Measurements from ENCODE around the gene ZCCHC24. TPM values are rescaled to one million over a fixed set of nuclear protein-coding genes. Genes with fewer than 3 reads are reported as not detected.

ZCCHC24 gene
- total RNA-seq, 2 experiments from 2014 or later = 0.53 to 0.75 TPM

DNA sequence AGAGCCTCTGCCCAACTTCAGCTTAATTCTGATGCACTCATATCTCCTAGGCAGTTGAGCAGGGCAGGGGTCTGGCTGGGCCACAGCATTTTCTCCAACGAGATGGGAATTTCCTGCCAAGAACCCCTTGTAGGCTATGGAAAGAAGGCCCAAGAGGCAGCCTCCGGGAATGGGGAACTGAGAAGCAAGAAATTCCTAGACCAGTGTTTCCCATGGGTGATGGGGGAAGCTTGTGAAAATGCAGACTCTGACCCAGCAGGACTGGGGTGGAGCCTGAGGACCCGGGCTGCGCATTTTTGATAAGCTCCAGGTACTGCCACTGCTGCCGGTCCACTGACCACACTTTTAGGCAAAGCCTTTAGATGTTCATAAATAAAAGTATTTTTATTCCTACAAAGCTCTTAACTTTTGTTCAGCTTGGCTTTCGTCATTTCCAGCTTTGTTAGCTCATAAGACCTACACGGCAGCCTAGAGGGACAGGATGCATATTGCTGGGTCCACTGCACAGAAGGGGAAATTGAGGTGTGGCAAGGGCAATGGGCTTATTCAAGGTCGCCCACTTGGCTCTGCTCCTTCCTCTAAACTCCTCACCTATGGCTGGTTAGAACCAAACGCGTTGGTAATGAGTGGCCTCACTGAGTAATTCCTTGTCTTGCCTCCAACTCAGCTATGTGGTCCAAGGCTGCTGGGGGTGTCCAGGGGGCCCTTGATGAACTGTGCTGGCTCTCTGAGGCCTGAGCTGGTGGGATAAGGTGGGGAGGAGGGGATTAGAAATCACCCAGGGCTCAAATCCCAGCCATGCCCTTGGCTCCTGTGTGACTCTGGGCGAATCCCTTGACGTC lies 29.5 kb downstream of the ZCCHC24 start:
- H3K27me3 Mint-ChIP-seq = no peaks in the 10 kb centered on the region
- POLR2A ChIA-PET = interaction anchor here (0.6 kb wide), 1 partner anchor 714 kb away, joined by 3 read pairs; no protein-coding TSS in a partner anchor
- no peak overlapping the region for H3K4me3 Mint-ChIP-seq
- H3K27ac Mint-ChIP-seq = no peak overlapping the region
- intact Hi-C loops (cut with DNase I, micrococcal nuclease) = no loop called here
- no peak for DNase-seq
- H3K36me3 Mint-ChIP-seq (ENCODE audit: low read depth) = no peaks in the 10 kb centered on the region
- H3K9me3 Mint-ChIP-seq (ENCODE audit: low read depth) = no peaks in the 10 kb centered on the region
- CTCF ChIA-PET = interaction anchor here (0.5 to 1.2 kb wide), 3 partner anchors 9 to 557 kb away, joined by 3 read pairs; no protein-coding TSS in a partner anchor
- peaks cover 6% of the 10 kb centered on the region for H3K4me1 Mint-ChIP-seq
- no peak for ATAC-seq

DNA sequence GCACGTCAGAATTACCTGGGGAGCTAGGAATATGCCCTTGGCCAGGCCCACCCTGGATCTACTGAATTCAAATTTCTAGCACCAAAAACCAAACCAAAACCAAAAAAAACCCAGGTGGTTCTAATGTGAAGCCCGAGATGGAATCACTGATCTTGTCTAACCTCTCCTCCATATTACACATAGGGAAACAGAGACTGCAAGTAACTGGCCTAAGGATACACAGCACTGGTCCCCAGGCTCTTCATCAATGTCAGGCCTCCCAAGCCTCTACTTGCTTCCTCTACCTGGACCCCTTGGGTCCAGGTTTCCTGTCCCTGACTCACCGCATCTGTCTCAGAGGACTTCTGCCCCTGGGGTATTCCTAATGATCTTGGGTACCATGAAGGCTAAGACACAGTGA lies 30.7 kb downstream of the ZCCHC24 start:
- ATAC-seq (no peak), DNase-seq (no peak)
- H3K36me3 Mint-ChIP-seq (ENCODE audit: low read depth) = no peaks in the 10 kb centered on the region
- H3K4me1 Mint-ChIP-seq = peaks cover 6% of the 10 kb centered on the region
- H3K27me3 Mint-ChIP-seq = no peaks in the 10 kb centered on the region
- no peak overlapping the region for H3K4me3 Mint-ChIP-seq
- ChIA-PET POLR2A (no interaction called here), CTCF (interaction anchor here (0.7 to 1.0 kb wide), 3 partner anchors 40 to 217 kb away, joined by 3 read pairs; no protein-coding TSS in a partner anchor)
- no peaks in the 10 kb centered on the region for H3K9me3 Mint-ChIP-seq (ENCODE audit: low read depth)
- intact Hi-C loops (cut with DNase I, micrococcal nuclease) = no loop called here
- no peak overlapping the region for H3K27ac Mint-ChIP-seq

DNA sequence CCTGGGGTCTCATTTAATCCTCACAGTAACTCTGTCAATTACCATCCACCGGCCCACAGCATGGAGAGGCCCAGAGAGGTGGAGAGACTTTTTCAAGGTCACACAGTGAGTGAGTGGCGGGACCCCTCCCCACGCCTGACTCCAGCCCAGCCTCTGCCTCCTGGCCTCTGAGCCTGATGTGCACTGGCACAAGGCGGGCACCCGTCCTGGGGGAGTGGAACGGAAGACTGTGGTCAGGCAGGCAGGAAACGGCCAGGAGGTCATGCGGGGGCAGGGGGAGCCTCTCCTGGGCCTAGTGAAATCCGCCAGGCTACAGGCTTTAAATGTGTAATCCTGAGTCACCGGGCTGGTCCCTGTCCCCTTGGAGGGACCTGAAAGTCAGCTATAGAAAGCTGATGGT lies 32.2 kb downstream of the ZCCHC24 start:
- H3K27me3 Mint-ChIP-seq = no peaks in the 10 kb centered on the region
- POLR2A ChIA-PET = no interaction called here
- no peak overlapping the region for H3K4me3 Mint-ChIP-seq
- H3K9me3 Mint-ChIP-seq (ENCODE audit: low read depth) = no peaks in the 10 kb centered on the region
- H3K4me1 Mint-ChIP-seq = peaks cover 6% of the 10 kb centered on the region
- CTCF ChIA-PET = no interaction called here
- DNase-seq (peak; percentile 53), ATAC-seq (peak; percentile 83)
- H3K27ac Mint-ChIP-seq = no peak overlapping the region
- intact Hi-C loops (cut with DNase I, micrococcal nuclease) = no loop called here
- H3K36me3 Mint-ChIP-seq (ENCODE audit: low read depth) = no peaks in the 10 kb centered on the region

DNA sequence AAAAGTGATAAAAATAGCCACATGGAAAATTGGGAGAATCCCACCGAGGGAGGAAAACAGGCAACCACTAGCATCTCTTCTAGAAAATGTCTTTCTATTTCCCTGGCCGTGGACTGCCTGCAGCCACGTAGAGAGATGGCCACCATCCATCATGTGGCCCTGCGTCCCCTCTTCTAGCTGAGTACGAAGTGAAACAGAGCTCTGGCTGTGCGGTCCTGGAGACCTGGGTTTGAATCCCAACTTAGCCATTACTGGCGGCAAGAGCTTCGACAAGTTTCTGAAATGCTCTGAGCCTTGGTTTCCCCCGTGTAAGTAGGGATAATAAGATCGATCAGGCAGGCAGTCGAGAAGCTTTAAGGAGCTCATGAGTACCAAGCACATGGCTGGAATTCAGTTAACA lies 32.9 kb downstream of the ZCCHC24 start:
- Mint-ChIP-seq H3K27ac (no peak overlapping the region), H3K36me3 (ENCODE audit: low read depth) (no peaks in the 10 kb centered on the region), H3K27me3 (no peaks in the 10 kb centered on the region), H3K4me1 (peaks cover 6% of the 10 kb centered on the region), H3K9me3 (ENCODE audit: low read depth) (no peaks in the 10 kb centered on the region), H3K4me3 (no peak overlapping the region)
- DNase-seq (no peak), ATAC-seq (no peak)
- POLR2A ChIA-PET = no interaction called here
- CTCF ChIA-PET = interaction anchor here (0.8 to 1.0 kb wide), 2 partner anchors 13 kb away, joined by 5 read pairs; no protein-coding TSS in a partner anchor
- intact Hi-C loops (cut with DNase I, micrococcal nuclease) = no loop called here

DNA sequence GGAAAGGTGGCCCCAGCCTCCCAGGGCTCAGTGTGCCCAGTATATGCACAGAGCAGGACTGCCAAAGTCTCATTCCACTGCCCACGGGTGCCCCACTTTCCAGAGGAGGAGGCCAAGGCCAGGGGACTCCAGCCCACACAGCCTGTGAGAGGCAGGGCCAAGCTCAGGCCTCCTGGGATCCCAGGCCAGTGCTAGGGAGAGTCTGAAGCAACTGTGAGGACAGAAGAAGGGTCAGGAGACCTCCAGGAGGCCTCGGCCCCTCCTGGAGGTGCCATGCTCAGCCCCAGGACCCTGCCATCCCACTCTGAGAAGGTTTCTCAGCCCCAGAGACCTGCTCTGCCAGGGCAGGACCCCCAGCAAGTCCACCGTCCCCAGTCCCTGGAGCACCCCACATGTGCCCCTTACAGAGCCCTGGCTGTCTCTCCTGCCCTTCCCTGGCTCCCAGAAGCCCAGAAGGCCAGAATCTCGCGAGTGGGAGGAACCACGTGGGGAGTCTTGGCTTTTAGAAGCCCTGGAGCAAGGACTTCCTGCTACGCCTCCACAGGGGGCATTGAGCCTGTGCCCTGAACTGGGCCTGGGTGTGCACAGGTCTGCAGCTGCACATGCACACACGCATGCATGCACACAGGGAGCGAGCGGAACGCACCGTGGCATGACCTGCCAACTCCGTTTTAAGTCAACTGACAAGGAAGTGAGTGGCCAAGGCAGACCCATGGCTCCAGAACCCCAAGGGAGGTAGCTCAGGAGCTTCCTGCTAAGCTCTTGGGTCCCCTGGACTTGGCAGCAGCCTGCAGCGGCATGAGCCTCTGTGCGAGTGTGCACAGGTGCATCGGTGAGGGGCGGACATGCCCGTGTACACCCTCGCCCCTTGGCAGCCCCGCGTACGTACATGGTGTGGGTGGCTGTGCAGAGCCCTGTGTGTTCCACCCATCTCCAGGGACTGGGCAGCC lies 33.6 kb downstream of the ZCCHC24 start:
- ChIA-PET CTCF (interaction anchor here (0.8 to 1.0 kb wide), 2 partner anchors 13 to 14 kb away, joined by 5 read pairs; no protein-coding TSS in a partner anchor), POLR2A (no interaction called here)
- no peaks in the 10 kb centered on the region for H3K36me3 Mint-ChIP-seq (ENCODE audit: low read depth)
- no peak overlapping the region for H3K4me3 Mint-ChIP-seq
- H3K9me3 Mint-ChIP-seq (ENCODE audit: low read depth) = no peaks in the 10 kb centered on the region
- peaks cover 6% of the 10 kb centered on the region for H3K4me1 Mint-ChIP-seq
- intact Hi-C loops (cut with DNase I, micrococcal nuclease) = no loop called here
- no peaks in the 10 kb centered on the region for H3K27me3 Mint-ChIP-seq
- H3K27ac Mint-ChIP-seq = no peak overlapping the region
- ATAC-seq (no peak), DNase-seq (no peak)

DNA sequence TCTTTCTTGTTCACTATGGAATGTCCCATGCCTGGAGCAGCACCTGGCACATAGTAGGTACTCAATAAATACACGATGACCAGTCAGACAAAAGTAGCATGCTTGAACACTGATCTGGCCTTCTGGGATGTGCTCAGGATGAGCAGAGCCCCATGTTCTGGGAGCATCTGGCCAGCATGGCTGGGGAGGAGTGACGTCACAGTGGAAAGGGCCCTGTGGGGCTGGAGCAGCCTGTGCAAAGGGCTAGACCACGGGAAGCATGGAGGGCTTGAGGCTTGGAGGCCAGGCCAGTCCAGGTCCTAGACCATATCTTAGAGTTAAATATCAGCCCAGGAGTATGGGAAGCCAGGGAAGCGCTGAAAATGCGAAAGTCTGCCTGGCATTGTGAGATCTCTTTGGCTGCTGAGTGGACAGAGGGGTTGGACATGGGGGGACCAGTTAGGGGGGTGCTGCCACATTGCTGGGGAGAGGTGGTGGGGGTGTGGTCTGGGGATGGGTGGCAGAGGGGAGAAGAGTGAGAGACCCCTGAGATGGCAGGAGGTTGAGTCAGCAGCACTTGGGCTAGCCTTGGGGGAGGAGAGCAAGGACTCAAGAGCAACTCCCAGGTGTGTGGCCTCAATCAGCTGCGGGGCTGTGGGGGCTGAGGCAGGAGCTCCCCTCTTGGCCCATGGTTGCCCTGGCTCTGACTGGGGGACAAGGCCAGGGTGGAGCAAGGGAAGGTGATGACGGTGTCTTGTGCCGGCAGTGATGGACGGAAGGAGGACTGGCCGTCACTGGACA lies 34.9 kb downstream of the ZCCHC24 start:
- no peak overlapping the region for H3K27ac Mint-ChIP-seq
- intact Hi-C loops (cut with DNase I, micrococcal nuclease) = no loop called here
- ATAC-seq = no peak
- CTCF ChIA-PET = no interaction called here
- POLR2A ChIA-PET = no interaction called here
- no peaks in the 10 kb centered on the region for H3K9me3 Mint-ChIP-seq (ENCODE audit: low read depth)
- no peak overlapping the region for H3K4me3 Mint-ChIP-seq
- no peaks in the 10 kb centered on the region for H3K36me3 Mint-ChIP-seq (ENCODE audit: low read depth)
- peaks cover 6% of the 10 kb centered on the region for H3K4me1 Mint-ChIP-seq
- H3K27me3 Mint-ChIP-seq = no peaks in the 10 kb centered on the region
- DNase-seq = no peak

DNA sequence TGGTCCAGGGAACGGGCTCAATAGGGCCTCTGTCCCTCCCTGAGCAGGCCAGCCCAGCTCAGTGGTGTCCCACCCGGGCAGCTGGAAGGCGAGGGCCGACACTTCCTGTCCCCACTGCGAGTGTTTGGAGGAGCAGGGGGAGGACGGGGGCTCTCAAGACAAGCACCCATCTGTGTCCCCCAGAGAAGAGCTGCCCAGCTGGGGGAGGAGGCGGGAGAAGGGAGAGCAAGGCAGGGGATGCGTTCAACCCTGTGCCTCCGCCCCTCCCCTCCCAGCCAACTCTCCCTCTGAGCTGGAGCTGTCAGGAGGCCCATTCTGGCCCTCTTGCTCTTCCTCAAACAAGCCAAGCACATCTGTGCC lies 35.7 kb downstream of the ZCCHC24 start:
- no peak for DNase-seq

DNA sequence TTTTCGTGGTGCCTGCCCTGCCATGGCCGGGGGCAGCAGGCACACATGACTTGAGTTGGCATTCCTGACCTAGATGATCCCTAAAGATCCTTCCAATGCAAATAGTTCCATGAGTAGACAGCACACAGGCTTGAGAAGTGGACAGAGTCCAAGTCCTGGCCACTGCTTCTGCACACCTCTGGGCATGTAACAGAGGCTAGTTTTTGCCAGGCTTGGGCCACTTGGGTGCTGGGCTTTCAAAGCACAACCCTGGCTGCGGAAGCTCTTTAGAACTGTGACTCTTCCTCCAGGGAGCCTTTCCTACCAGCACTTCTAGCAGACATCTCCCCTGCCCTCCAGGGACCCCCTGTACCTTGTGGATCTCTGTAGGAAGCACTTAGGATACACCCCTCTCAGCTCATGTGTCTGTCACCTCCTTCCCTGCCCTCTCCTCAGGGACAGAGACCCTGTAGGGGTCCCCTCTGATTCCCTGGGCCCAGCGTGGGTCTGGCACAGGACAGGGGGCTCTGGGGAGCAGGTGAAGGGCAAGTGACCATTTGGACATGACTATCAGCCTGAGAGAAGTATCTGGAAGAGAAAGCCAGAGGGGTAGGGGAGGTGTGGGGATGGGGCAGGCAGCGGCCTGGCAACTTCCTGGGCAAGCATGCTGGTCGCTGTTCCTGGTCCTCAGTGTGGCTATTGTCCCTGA lies 36.2 kb downstream of the ZCCHC24 start:
- no peak for DNase-seq
- H3K36me3 Mint-ChIP-seq (ENCODE audit: low read depth) = no peaks in the 10 kb centered on the region
- H3K27ac Mint-ChIP-seq = no peak overlapping the region
- intact Hi-C loops (cut with DNase I, micrococcal nuclease) = no loop called here
- no peak overlapping the region for H3K4me3 Mint-ChIP-seq
- POLR2A ChIA-PET = no interaction called here
- peaks cover 2% of the 10 kb centered on the region for H3K27me3 Mint-ChIP-seq
- no peak for ATAC-seq
- H3K9me3 Mint-ChIP-seq (ENCODE audit: low read depth) = no peaks in the 10 kb centered on the region
- H3K4me1 Mint-ChIP-seq = peaks cover 6% of the 10 kb centered on the region
- CTCF ChIA-PET = interaction anchor here (0.9 to 2.8 kb wide), 3 partner anchors 14 to 35 kb away, joined by 3 to 18 read pairs (median 3); no protein-coding TSS in a partner anchor

More for the DNA sequence above, 35.7 kb downstream of the ZCCHC24 start:
- Mint-ChIP-seq H3K9me3 (ENCODE audit: low read depth) (no peaks in the 10 kb centered on the region), H3K4me3 (no peak overlapping the region), H3K27ac (no peak overlapping the region), H3K4me1 (peaks cover 6% of the 10 kb centered on the region), H3K27me3 (no peaks in the 10 kb centered on the region), H3K36me3 (ENCODE audit: low read depth) (no peaks in the 10 kb centered on the region)
- no peak for ATAC-seq
- intact Hi-C loops (cut with DNase I, micrococcal nuclease) = no loop called here
- POLR2A ChIA-PET = no interaction called here
- CTCF ChIA-PET = interaction anchor here (2.8 kb wide), 1 partner anchor 36 kb away, joined by 18 read pairs; no protein-coding TSS in a partner anchor

DNA sequence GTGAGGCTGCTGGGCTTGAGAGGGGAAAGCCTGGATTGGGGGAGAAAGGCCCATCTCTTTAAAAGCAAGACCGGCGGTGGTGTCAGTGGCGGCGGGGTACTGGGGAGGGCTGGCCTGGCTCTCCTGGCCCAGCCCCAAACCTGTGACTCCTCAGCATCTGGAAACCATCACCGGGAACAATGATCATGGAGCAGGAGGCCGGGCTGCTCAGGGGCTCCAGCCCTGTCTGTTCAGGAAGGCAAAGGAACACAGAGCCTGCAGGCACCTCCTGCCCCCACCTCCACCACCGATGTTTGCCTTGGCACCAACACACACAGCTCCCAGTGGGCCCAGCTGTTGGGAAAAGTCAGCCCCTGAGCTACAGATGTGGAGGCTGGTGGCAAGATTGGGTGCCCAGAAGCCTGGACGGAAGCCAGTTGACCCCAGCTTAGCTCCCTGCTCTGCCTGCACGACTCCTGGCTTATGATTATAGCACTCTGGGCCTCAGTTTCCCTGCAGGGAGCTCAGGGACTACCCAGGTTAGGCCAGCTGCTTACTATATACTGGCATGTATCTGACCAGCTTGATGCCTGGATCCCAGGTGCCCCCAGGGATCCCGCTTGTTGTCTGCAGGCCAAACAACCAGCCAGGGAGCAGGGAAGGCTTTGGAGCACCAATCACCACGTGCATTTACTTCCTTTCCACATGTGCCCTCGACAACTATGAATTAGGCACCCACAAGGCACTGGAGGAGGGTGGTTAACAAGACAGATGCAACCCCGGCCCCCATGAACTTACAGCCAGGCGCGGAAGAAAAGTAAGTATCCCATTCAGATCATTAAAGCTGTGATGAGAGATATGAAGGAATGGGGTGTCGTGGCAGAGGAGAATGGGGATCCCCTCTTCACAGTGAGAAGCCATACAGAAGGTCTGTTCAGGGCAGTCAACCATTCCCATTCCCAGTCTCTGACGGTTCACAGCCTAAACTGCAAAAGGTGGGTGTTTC lies 37.3 kb downstream of the ZCCHC24 start:
- intact Hi-C loops (cut with DNase I, micrococcal nuclease) = no loop called here
- POLR2A ChIA-PET = no interaction called here
- no peak overlapping the region for H3K27ac Mint-ChIP-seq
- no peak overlapping the region for H3K4me3 Mint-ChIP-seq
- DNase-seq = no peak
- peaks cover 2% of the 10 kb centered on the region for H3K27me3 Mint-ChIP-seq
- H3K9me3 Mint-ChIP-seq (ENCODE audit: low read depth) = no peaks in the 10 kb centered on the region
- CTCF ChIA-PET = interaction anchor here (0.9 to 2.8 kb wide), 3 partner anchors 13 to 34 kb away, joined by 3 to 18 read pairs (median 3); no protein-coding TSS in a partner anchor
- ATAC-seq = no peak
- H3K36me3 Mint-ChIP-seq (ENCODE audit: low read depth) = no peaks in the 10 kb centered on the region
- peaks cover 2% of the 10 kb centered on the region for H3K4me1 Mint-ChIP-seq

DNA sequence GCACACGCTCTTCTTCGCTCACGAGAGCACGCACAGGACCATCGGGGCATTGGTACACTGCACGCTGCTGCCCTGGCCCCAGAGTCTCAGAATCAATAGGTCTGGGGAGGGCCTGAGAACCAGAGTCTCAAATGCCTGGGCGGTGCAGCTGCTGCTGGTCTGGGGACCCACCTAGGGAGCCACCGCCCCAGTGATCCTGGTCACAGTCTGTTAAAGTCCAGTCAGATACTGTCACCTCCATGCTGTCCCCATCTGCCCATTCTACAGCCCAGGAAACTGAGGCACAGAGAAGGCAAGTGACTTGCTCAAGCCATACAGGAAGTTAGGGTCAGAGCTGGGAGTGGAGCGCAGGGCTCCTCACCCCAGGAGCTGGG lies 38.0 kb downstream of the ZCCHC24 start:
- ATAC-seq = no peak
- intact Hi-C loops (cut with DNase I, micrococcal nuclease) = no loop called here
- POLR2A ChIA-PET = no interaction called here
- no peaks in the 10 kb centered on the region for H3K9me3 Mint-ChIP-seq (ENCODE audit: low read depth)
- no peak overlapping the region for H3K4me3 Mint-ChIP-seq
- no peak overlapping the region for H3K27ac Mint-ChIP-seq
- CTCF ChIA-PET = interaction anchor here (1.0 to 2.8 kb wide), 2 partner anchors 8 to 33 kb away, joined by 3 to 18 read pairs; no protein-coding TSS in a partner anchor
- no peaks in the 10 kb centered on the region for H3K36me3 Mint-ChIP-seq (ENCODE audit: low read depth)
- peaks cover 2% of the 10 kb centered on the region for H3K27me3 Mint-ChIP-seq
- no peaks in the 10 kb centered on the region for H3K4me1 Mint-ChIP-seq
- DNase-seq = no peak
